IPS-20b (cell line): ENCODE measurements around the gene PGAP1.
A peak's percentile ranks its signal among the peaks of the same experiment; 100 is the strongest.

Experiments used
- H3K27ac ChIP-seq: one replicate; pipeline ENCODE4 v1.5.1; 2013; ENCODE audit warnings: low read length
- H3K27me3 ChIP-seq: 2 replicates; pipeline ENCODE4 v1.6.1; 2013; ENCODE audit warnings: mild to moderate bottlenecking, low read length, inconsistent platforms; ENCODE audit not compliant: insufficient read depth
- H3K36me3 ChIP-seq: 2 replicates; pipeline ENCODE4 v1.6.1; 2013; ENCODE audit warnings: low read depth, mild to moderate bottlenecking, inconsistent platforms, low read length, moderate library complexity; ENCODE audit not compliant: insufficient read depth
- H3K4me1 ChIP-seq: 2 replicates; pipeline ENCODE4 v1.6.1; 2013; ENCODE audit warnings: mild to moderate bottlenecking, control low read depth, inconsistent platforms, low read length, moderate library complexity; ENCODE audit not compliant: insufficient read depth
- H3K4me3 ChIP-seq: 2 replicates; pipeline ENCODE4 v1.5.1; 2013; ENCODE audit warnings: mild to moderate bottlenecking, low read length, inconsistent platforms
- H3K9ac ChIP-seq: 2 replicates; pipeline ENCODE4 v1.6.1; 2013; ENCODE audit warnings: low read depth, mild to moderate bottlenecking, inconsistent platforms, low read length, moderate library complexity
- H3K9me3 ChIP-seq: 2 replicates; pipeline ENCODE4 v1.6.1; 2013; ENCODE audit warnings: mild to moderate bottlenecking, low read depth, low read length, inconsistent platforms; ENCODE audit not compliant: insufficient read depth

Gene PGAP1

DNA sequence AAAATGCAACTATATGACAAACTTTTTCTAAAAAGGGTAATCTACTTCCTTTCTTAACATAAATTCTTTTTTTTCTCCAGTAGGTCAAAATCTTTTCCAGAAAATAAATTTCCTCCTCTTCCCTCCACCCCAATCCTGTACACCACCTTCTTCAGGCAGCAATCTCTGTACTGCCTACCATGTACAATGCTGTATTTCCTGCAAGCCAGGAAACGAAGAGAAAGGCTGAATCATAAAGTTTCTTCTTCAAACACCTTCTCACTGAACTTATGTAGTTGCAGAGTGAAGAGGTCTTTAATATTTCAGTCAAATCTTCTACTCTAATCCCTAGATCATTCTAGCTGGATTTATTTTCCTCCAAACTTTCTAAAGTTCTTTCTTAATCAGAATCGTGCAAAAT is 99.2 kb downstream of the PGAP1 start:
- Histone ChIP-seq H3K9ac (no peak overlapping the region), H3K27ac (no peak overlapping the region), H3K4me3 (no peak overlapping the region), H3K36me3 (no peaks in the 10 kb centered on the region), H3K4me1 (no peaks in the 10 kb centered on the region), H3K9me3 (no peaks in the 10 kb centered on the region), H3K27me3 (no peaks in the 10 kb centered on the region)

DNA sequence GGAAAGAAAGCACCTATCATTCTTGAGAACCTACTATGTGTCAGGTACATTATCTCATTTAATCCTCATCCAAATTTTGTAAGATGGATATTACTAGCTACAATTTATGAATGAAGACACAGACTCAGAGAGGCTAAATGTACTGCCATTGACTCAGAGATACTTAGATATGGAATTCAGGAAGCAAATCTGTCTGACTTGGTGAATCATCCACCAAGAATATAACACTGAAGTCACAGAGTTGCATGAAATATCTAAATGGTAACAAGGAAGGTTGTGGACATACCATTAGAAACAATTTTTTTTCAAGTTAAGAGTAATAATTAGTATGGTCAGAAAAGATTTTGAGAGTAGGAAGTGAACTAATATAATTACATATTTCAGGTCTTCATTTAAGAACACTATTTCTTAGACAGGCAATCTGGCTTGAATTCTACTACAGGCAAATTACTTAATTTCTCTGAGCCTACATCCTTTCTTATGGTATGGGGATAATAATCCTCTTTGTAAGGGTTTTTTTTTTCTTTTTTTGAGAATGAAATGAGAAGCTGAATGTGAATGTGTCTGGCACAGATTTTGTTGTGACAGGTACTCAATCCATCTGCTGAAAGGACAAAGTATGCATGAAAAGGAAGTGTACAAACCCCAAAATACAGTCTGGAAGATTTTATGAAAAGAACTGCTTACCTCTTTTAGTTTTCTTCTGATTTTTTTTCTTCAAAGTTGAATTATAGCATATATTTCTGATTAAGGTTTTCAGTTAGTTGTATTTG is 102.6 kb downstream of the PGAP1 start:
- Histone ChIP-seq H3K4me1 (no peaks in the 10 kb centered on the region), H3K27ac (no peak overlapping the region), H3K9ac (no peak overlapping the region)

DNA sequence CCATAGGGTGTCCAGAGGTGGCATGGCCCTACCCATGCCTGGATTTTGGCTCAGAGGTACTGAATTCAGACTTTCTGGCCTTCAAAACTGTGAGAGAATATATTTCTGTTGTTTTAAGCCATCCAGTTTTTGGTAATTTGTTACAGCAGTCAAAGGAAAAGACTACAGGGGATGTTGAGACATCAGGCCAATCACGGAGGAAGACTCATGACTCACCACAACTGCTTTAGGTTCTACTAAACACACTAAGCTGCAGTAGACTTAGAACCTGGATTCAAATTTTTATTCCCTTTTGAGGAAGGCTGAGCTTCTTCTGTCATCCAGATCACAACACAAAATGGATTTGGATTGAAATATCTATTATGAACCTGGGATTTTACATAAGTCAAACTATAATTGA is 105.3 kb downstream of the PGAP1 start:
- H3K9me3 ChIP-seq, result peaks cover 9% of the 10 kb centered on the region
- H3K4me3 ChIP-seq, result no peak overlapping the region
- H3K9ac ChIP-seq, result no peak overlapping the region
- no peaks in the 10 kb centered on the region for H3K4me1 ChIP-seq
- H3K27me3 ChIP-seq, result no peaks in the 10 kb centered on the region
- H3K36me3 ChIP-seq, result no peaks in the 10 kb centered on the region
- no peak overlapping the region for H3K27ac ChIP-seq

More for the DNA sequence above, 102.6 kb downstream of the PGAP1 start:
- Histone ChIP-seq H3K27me3 (no peaks in the 10 kb centered on the region), H3K36me3 (no peaks in the 10 kb centered on the region), H3K9me3 (no peaks in the 10 kb centered on the region), H3K4me3 (no peak overlapping the region)

DNA sequence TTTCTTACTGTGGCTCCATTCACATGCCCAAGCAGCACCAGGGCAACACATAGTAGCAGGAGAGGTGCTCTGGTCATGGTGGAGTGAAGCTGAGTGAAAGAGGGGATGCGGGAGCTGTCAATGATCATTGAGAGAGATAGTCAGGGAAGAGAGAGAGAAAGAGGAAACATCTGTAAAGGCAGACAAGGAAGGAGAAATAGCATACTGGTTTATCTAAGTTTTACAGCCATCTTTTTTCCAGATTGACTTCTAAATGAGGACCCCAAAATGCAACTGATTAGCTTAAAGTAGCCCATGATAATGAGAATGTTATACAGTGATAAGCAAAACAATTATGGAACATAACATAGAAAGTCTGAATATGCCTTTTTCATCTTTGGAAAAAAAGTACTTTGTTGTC is 117.2 kb downstream of the PGAP1 start, which contains the start of gene C2orf66:
TSS of gene C2orf66 (minus strand) at position 96 of the 400 bp plus-strand sequence. CDS start at position 77, 19 bp downstream.
- H3K4me1 ChIP-seq, result no peaks in the 10 kb centered on the region
- no peak within 1 kb of the TSS for H3K4me3 ChIP-seq
- H3K9ac ChIP-seq, result no peak within 1 kb of the TSS
- no peak within 1 kb of the TSS for H3K27ac ChIP-seq
- no peaks in the 10 kb centered on the region for H3K9me3 ChIP-seq
- no peaks in the 10 kb centered on the region for H3K36me3 ChIP-seq
- 0 out of 2 replicates have a peak, but pooled peaks cover 4% of the 10 kb centered on the region for H3K27me3 ChIP-seq

DNA sequence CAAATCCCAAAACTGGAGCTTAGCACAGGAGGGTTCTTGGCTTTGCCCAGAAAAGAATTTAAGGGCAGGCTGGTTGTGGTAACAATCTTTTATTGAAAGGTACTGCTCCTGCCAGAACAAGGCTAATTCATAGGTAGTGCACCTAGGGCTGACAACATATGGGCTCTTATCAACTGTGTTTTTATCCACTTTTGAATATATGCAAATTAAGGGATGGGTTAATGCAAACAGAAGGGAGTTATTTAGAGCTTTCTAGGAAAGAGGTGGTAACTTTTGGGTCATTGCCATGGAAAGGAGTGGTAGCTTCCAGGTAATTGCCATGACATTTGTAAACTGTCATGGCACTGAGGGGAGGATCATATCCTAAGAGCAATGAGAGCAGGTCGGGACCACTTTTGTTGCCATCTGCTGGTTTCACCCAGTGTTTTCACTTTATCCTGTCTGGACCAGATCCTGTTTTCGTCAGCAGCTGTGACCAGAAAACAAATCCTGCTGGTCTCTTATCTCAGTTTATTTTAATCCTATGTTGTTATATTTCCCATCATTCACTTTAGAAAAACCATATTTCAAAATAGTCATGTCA is 118.3 kb downstream of the PGAP1 start:
- H3K4me3 ChIP-seq, result no peak overlapping the region
- H3K9ac ChIP-seq, result no peak overlapping the region
- no peaks in the 10 kb centered on the region for H3K36me3 ChIP-seq
- H3K4me1 ChIP-seq, result no peaks in the 10 kb centered on the region
- H3K27me3 ChIP-seq, result 0 out of 2 replicates have a peak, but pooled peaks cover 5% of the 10 kb centered on the region
- no peak overlapping the region for H3K27ac ChIP-seq
- H3K9me3 ChIP-seq, result no peaks in the 10 kb centered on the region

DNA sequence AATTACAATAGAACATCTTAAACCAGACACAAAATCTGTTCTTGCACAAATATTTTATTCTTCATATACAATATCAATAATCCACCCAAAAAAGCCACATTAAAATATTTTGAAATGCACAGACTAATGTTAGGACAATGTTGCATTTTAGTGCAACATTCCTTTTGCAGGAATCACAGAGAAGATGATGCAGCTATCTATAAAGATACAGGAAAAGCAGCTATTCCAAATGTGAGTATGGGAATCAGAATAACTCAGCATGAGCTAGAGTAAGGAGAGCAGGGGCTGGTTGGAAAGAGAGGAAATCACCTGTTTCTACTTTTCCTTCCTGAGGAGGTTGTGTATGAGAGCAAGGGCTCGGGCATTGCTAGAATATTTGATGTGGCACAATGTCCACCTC is 122.1 kb downstream of the PGAP1 start:
- Histone ChIP-seq H3K36me3 (no peaks in the 10 kb centered on the region), H3K9me3 (no peaks in the 10 kb centered on the region), H3K4me1 (no peaks in the 10 kb centered on the region), H3K27me3 (peaks cover 18% of the 10 kb centered on the region; the same call in 1 of the 2 replicates), H3K4me3 (no peak overlapping the region), H3K9ac (no peak overlapping the region), H3K27ac (no peak overlapping the region)

DNA sequence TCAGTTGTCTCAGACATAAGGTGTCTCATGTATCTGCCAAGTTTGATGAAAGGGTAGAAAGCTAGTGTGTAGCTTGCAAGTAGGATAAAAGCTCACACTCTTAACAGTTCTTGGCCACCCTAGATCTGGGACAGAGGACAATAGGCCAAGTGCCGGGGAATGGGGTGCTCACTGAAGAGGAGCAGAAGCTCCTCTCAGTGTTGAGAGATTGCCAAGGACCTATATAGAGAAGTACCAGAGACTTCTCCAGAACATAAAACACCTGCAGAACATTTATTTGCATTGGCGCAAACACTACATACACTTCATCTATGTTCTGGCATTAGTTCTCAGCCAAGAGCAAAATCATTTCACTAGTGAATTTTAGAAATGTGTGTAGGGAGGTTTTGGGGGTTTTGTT is 124.1 kb downstream of the PGAP1 start:
- peaks cover 5% of the 10 kb centered on the region; the same call in 1 of the 2 replicates for H3K36me3 ChIP-seq
- no peak overlapping the region for H3K27ac ChIP-seq
- H3K27me3 ChIP-seq, result peaks cover 18% of the 10 kb centered on the region; the same call in 1 of the 2 replicates
- no peaks in the 10 kb centered on the region for H3K4me1 ChIP-seq
- no peak overlapping the region for H3K4me3 ChIP-seq
- H3K9ac ChIP-seq, result no peak overlapping the region
- no peaks in the 10 kb centered on the region for H3K9me3 ChIP-seq

DNA sequence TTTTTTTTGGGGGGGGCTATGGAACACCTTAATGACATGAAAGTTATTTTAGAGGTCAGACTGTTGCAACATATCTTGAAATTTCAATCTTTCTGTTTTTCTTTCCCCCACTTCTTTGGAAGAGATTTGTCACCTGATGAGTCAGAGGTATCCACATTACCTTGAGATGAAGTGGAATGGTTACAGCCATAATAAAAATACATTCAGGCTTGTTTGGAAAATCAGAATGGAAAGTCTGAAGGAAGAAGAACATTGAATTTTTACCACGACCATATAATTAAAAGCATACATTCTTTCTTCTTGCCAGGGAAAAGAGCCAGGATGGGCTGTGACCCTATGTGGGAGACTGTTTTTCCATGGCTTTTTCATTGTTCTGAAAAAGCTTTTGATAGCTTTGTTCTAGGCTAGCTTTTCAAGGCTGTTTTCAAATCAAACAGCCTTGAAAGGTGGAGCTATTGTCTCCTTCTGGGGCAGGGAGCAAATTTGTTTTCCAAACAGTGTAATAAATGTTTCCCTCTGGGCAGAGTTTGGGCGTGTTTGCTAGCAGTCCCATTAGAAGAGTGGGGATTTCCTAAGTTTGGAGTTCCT is 124.7 kb downstream of the PGAP1 start:
- Histone ChIP-seq H3K4me3 (no peak overlapping the region), H3K4me1 (no peaks in the 10 kb centered on the region), H3K9me3 (no peaks in the 10 kb centered on the region), H3K27me3 (peaks cover 18% of the 10 kb centered on the region; the same call in 1 of the 2 replicates), H3K27ac (no peak overlapping the region), H3K9ac (no peak overlapping the region), H3K36me3 (peaks cover 11% of the 10 kb centered on the region)

DNA sequence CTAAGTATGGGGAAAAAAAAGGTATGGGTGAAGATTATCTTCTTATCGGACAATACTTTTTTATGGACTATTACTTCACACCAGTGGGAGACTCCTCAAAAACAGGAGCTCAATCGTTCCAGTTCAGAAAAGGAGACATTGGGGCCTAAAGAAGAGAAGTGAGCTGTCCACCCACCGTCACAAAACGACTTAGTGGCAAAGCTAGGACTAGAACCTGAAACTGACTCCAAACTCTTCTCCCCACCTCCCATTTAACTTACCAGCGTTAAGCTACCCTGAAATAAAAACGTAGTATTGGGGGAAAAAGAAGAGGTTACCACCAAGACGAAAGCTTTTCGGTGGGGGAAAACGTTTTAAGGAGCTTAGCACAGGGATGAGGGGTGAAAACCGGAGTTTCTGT is 127.5 kb downstream of the PGAP1 start:
- Histone ChIP-seq H3K4me1 (no peaks in the 10 kb centered on the region), H3K27me3 (peaks cover 13% of the 10 kb centered on the region; the same call in 1 of the 2 replicates), H3K27ac (peak overlapping the region; percentile 32), H3K9me3 (no peaks in the 10 kb centered on the region), H3K36me3 (peaks cover 27% of the 10 kb centered on the region), H3K9ac (peak overlapping the region; percentile 92), H3K4me3 (peak overlapping the region; percentile 91)

DNA sequence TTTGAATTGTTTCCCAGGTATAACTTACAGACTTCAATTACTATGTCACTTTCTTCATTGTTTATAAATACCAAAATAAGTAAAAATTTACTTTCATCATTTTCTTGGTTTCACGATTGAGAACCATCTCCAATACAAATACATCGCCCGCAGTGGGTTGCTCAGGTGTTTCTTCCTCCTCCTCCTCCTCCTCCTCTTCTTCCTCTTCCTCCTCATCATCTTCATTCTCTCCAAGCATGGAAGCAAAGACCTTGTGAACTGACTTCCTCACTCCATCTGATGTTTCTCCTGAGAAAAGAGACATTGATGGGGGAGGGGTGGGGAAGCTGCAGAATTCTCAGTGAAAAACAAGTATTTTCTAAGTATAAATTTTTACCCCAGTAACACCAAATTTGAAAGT is 133.6 kb downstream of the PGAP1 start:
- Histone ChIP-seq H3K36me3 (peaks cover 86% of the 10 kb centered on the region), H3K27me3 (no peaks in the 10 kb centered on the region), H3K4me3 (no peak overlapping the region), H3K4me1 (no peaks in the 10 kb centered on the region), H3K9me3 (no peaks in the 10 kb centered on the region), H3K27ac (no peak overlapping the region), H3K9ac (no peak overlapping the region)

DNA sequence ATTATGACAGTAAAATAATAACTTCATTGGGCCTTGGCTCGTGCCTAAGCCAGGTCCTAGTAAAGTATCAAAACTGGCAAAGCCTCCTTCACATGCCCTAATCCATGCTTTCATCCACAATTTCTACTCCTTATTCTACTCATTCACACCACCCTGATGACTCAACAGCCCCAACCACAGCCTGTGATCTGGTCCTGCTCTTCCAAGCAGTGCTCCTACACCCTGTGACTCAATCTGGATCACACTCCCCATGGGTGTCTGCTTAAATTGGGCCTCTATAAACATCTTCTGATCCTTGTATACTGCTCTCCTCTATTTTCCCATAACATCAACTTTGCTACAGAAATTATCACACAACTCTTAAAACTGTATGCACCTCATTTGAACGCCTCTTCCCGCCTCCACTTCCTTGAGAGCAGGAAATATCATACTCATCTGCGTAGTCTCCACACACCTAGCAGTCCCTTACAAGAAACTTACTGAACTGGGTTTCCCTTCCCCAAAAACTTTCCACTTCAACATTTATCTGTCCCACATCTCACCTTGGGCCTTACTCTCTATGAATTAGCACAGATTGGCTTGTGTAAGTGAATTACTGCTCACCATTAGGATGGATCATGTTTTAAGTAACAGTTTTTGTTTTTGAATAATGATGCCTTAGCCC is 142.9 kb downstream of the PGAP1 start:
- Histone ChIP-seq H3K4me3 (no peak overlapping the region), H3K36me3 (peaks cover 94% of the 10 kb centered on the region), H3K9me3 (no peaks in the 10 kb centered on the region), H3K27ac (no peak overlapping the region), H3K9ac (no peak overlapping the region), H3K27me3 (no peaks in the 10 kb centered on the region), H3K4me1 (no peaks in the 10 kb centered on the region)
